ENCODE results near the gene ATF6B. TPM values are rescaled to one million over a fixed set of nuclear protein-coding genes. Genes with fewer than 3 reads are reported as not detected.
A peak's percentile ranks its signal among the peaks of the same experiment; 100 is the strongest.

The ATF6B gene
- total RNA-seq, 1 donor, result 27.5 TPM

DNA sequence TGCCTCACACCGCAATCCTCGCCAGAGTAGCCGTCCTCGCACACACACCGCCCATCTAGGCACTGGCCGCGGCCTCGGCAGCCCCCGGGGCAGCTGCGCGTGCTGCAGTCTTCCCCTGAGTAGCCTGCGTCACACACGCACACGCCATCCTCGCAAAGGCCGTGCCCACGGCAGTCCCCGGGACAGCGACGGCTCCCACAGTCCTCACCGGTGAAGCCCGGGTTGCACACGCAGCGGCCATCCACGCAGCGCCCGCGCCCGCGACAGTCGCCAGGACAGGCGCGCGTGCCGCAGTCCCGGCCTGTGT, 32.0 kb downstream of the ATF6B start:
- Histone ChIP-seq H3K9me3 (ENCODE audit: low read depth, low read length) (no peaks in the 10 kb centered on the region), H3K4me2 (ENCODE audit: insufficient read depth, low read length) (no peak overlapping the region), H3K79me2 (ENCODE audit: insufficient read depth, low read length) (no peaks in the 10 kb centered on the region), H3K36me3 (ENCODE audit: insufficient read depth, low read length) (no peaks in the 10 kb centered on the region), H4K20me1 (ENCODE audit: insufficient read depth, low read length) (peaks cover 3% of the 10 kb centered on the region), H3K27ac (ENCODE audit: low read depth, low read length) (no peak overlapping the region), H3K4me1 (ENCODE audit: insufficient read depth, low read length) (peaks cover 14% of the 10 kb centered on the region), H3K4me3 (ENCODE audit: insufficient read depth, low read length) (no peak overlapping the region), H2AFZ (ENCODE audit: low read length) (no peak overlapping the region), H3K27me3 (ENCODE audit: insufficient read depth, low read length) (peaks cover 66% of the 10 kb centered on the region)
- TF ChIP-seq, protein P1, sequence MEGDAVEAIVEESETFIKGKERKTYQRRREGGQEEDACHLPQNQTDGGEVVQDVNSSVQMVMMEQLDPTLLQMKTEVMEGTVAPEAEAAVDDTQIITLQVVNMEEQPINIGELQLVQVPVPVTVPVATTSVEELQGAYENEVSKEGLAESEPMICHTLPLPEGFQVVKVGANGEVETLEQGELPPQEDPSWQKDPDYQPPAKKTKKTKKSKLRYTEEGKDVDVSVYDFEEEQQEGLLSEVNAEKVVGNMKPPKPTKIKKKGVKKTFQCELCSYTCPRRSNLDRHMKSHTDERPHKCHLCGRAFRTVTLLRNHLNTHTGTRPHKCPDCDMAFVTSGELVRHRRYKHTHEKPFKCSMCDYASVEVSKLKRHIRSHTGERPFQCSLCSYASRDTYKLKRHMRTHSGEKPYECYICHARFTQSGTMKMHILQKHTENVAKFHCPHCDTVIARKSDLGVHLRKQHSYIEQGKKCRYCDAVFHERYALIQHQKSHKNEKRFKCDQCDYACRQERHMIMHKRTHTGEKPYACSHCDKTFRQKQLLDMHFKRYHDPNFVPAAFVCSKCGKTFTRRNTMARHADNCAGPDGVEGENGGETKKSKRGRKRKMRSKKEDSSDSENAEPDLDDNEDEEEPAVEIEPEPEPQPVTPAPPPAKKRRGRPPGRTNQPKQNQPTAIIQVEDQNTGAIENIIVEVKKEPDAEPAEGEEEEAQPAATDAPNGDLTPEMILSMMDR (IDR thresholded peaks at IDR 0.05; ENCODE audit: extremely low read depth, low read depth, low read length), result no peak
- peak; percentile 71 for DNase-seq (ENCODE audit: insufficient read length, low spot score, missing footprints)

DNA sequence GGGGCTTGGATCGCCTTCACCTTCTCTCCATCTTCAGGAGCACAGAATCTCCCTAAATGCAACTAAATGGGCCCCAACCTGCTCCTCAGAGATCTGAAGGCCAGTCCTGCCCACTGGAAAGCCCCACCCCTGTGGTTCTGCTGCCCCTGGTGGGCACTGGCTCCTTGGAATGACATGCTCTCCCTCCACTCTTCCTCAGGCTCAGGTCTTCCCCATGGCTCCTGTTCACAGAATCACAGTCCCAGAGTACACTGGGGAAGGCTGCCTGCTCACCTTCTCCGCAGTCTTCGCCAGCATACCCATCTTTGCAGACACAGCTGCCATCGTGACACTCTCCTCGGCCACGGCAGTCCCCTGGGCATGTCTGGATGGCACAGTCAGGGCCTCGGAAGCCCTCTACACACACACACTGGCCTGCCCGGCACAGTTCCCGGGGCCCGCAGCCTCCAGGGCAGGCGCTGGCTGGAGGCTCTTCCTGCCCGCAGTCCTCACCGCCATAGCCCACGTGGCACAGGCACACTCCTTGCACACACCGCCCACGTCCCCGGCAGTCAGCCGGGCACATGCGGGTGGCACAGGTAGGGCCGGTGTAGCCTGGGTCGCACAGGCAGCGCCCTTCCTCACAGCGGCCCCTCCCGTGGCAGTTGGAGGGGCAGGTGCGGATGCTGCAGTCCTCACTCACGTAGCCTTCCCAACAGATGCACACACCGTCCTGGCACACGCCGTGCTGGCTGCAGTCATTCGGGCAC, 32.5 kb downstream of the ATF6B start:
- H3K79me2 ChIP-seq (ENCODE audit: insufficient read depth, low read length), result no peaks in the 10 kb centered on the region
- no peaks in the 10 kb centered on the region for H3K9me3 ChIP-seq (ENCODE audit: low read depth, low read length)
- H3K4me1 ChIP-seq (ENCODE audit: insufficient read depth, low read length), result peaks cover 14% of the 10 kb centered on the region
- TF ChIP-seq, protein P1 (IDR thresholded peaks at IDR 0.05; ENCODE audit: extremely low read depth, low read depth, low read length), result peak; percentile 16
- H3K4me2 ChIP-seq (ENCODE audit: insufficient read depth, low read length), result no peak overlapping the region
- H3K36me3 ChIP-seq (ENCODE audit: insufficient read depth, low read length), result no peaks in the 10 kb centered on the region
- H3K4me3 ChIP-seq (ENCODE audit: insufficient read depth, low read length), result no peak overlapping the region
- no peak overlapping the region for H3K27ac ChIP-seq (ENCODE audit: low read depth, low read length)
- peak; percentile 69 for DNase-seq (ENCODE audit: insufficient read length, low spot score, missing footprints)
- H2AFZ ChIP-seq (ENCODE audit: low read length), result no peak overlapping the region
- peaks cover 71% of the 10 kb centered on the region for H3K27me3 ChIP-seq (ENCODE audit: insufficient read depth, low read length)
- H4K20me1 ChIP-seq (ENCODE audit: insufficient read depth, low read length), result peaks cover 3% of the 10 kb centered on the region

DNA sequence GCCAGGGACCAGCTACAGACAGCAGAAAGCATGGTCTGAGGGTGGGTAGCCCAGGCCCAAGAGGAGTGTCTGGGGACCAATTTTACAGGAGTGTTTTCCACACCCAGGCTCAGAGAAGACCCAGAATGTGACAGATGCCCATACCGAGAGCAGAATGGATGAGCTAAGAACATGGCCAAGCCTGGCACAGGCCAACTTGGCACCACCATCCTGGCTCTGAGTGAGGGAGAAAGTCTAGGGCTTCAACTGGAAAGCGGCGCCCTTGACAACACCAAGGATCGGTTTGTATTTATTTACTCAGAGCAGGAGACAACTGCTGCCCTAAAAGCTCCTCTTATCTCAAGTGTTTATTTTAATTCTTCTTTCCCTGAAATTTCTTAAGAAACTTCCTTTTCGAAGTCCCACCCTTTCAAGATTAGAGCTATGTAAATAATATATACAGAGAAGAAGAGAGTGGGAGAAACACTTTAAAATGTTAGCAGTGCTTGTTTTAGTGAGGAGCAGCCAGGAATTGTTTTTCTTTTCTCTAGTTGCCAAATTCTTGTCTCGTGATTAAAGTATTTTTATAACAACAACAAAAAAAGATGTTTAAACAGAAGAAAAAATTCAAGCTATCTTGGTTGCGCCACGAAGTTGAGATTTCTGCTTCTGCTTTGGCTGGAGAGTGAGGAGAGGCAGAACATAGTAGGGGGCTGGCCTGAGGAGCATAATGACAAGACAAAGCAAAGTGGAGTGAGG, 35.1 kb downstream of the ATF6B start:
- Histone ChIP-seq H2AFZ (ENCODE audit: low read length) (no peak overlapping the region), H3K4me2 (ENCODE audit: insufficient read depth, low read length) (peak overlapping the region; percentile 54), H3K27ac (ENCODE audit: low read depth, low read length) (no peak overlapping the region), H4K20me1 (ENCODE audit: insufficient read depth, low read length) (peaks cover 6% of the 10 kb centered on the region), H3K79me2 (ENCODE audit: insufficient read depth, low read length) (no peaks in the 10 kb centered on the region), H3K36me3 (ENCODE audit: insufficient read depth, low read length) (no peaks in the 10 kb centered on the region), H3K4me1 (ENCODE audit: insufficient read depth, low read length) (peaks cover 14% of the 10 kb centered on the region), H3K9me3 (ENCODE audit: low read depth, low read length) (no peaks in the 10 kb centered on the region), H3K27me3 (ENCODE audit: insufficient read depth, low read length) (peaks cover 86% of the 10 kb centered on the region), H3K4me3 (ENCODE audit: insufficient read depth, low read length) (no peak overlapping the region)
- DNase-seq (ENCODE audit: insufficient read length, low spot score, missing footprints), result peak; percentile 95
- TF ChIP-seq, protein P1 (IDR thresholded peaks at IDR 0.05; ENCODE audit: extremely low read depth, low read depth, low read length), result no peak

DNA sequence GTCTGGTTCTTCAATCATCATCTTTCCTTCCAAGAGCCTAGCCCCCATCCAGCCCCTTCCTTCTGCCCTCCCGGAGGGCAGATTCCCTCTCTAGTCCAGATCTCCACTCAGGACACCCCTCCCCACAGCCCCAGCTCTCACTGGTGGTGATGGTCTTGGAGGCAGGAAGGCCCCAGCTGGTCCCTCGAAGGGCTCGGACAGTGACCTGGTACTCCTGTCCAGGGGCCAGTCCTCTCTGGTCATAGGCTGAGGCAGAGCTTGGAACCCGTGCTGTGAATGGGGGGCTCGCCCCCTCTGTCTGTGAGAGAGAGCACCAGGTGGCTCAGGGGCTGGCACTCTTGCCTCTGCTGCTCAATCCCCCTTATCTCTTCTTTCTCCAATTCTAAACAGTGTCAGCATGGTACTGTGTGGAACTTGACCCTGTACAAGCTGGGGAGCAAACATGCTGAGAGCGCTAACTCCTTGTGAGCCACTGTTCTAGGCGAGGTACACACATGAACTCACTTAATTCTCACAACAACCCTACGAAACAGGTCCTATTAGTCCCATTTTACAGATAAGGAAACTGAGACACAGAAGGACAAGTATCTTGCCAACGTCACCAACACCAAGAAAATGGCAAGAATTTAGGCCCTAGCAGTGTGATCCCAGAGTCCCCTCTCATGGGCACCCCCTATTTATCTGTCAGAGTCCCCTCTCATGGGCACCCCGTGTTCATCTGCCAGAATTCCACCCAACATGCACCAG, 38.8 kb downstream of the ATF6B start:
- Histone ChIP-seq H3K4me2 (ENCODE audit: insufficient read depth, low read length) (no peak overlapping the region), H3K79me2 (ENCODE audit: insufficient read depth, low read length) (no peaks in the 10 kb centered on the region), H4K20me1 (ENCODE audit: insufficient read depth, low read length) (peaks cover 16% of the 10 kb centered on the region), H3K27me3 (ENCODE audit: insufficient read depth, low read length) (peaks cover 69% of the 10 kb centered on the region), H3K4me1 (ENCODE audit: insufficient read depth, low read length) (peaks cover 27% of the 10 kb centered on the region), H2AFZ (ENCODE audit: low read length) (no peak overlapping the region), H3K9me3 (ENCODE audit: low read depth, low read length) (no peaks in the 10 kb centered on the region), H3K4me3 (ENCODE audit: insufficient read depth, low read length) (no peak overlapping the region), H3K36me3 (ENCODE audit: insufficient read depth, low read length) (no peaks in the 10 kb centered on the region), H3K27ac (ENCODE audit: low read depth, low read length) (no peak overlapping the region)
- peak; percentile 85 for DNase-seq (ENCODE audit: insufficient read length, low spot score, missing footprints)
- TF ChIP-seq, protein P1 (IDR thresholded peaks at IDR 0.05; ENCODE audit: extremely low read depth, low read depth, low read length), result no peak
